ENCODE data around the gene FAM219A.
"Not testable (repeated sequence)": the region's sequence is repeated elsewhere in the genome, so short reads cannot be mapped to it uniquely, and the experiment has no call there.

FAM219A gene

DNA sequence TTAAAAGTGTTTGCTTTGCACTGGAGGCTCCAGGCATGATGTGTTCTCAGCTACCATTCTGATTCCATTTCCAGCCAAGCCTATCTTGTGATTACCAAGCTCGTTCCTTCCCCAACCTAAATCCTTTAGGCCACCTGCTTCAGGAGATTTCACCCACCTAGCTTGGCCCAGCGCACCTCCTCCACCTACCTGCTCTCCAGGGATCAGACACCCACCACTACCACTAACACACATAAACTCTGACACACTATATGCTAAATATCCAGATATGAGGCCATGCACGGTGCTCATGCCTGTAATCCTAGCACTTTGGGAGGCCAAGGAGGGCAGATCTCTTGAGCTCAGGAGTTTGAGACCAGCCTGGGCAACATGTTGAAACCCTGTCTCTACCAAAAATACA lies 84.0 kb downstream of the FAM219A start:
- no peak for DNase-seq

- DNase-seq = no peak
These were observed 84.6 kb downstream of the FAM219A start for GRCh38 chr9:34373749-34374148.

- no peak for DNase-seq
These were observed 85.8 kb downstream of the FAM219A start for GRCh38 chr9:34372467-34373011.

- no peak for DNase-seq
These were observed 86.4 kb downstream of the FAM219A start for GRCh38 chr9:34371886-34372466.

GRCh38 chr9:34370970-34371880 lies 87.1 kb downstream of the FAM219A start:
- DNase-seq = peak; percentile 27

DNA sequence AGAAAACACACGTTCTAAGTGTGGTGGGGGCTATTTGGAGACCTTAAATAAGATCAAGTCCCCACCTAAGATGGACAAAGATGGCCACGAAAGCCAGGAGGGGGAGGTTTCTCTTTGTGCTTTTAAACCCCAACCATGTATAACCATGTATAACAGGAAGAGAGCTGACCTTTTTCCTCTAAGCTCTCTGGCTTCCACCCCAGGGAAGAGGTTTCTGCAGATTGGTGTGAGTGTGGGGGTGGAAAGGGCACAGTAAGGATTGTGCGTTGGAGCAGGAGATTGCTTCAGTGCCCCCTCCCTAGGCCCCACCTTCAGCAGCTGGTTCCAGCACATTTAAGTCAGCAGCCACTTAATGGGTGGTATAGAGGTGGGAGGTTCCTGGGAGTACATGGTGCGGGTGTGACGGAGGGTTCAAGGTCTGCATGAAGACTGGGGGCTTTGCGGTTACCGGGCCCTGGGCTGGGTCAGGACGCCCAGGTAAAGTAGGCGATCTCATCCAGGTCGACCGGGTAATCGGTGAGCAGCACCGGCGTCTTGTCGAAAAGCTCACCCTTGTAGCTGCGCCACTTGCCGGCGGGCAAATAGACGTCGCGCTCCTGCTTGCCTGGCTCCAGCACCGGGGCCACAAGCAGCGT lies 87.9 kb downstream of the FAM219A start:
- DNase-seq = no peak

DNA sequence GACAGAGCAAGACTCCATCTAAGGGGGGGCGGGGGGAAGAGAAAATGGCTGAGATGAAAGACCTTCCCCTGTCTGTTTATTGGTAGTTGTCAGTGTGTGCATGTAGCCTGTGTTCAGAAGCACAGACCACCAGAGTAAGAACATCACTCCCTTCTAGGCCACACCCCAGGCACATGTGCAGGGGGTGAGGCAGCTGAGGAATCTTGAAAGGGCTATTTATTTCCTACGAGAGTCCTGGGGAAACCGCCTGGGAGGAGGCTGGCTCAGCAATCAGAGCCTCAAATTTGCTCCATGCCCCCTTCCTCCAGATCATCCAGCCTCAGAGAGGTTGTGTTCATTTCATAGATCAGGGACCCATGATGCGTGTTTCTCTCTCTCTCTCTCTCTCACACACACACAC lies 88.7 kb downstream of the FAM219A start:
- no peak for DNase-seq

DNA sequence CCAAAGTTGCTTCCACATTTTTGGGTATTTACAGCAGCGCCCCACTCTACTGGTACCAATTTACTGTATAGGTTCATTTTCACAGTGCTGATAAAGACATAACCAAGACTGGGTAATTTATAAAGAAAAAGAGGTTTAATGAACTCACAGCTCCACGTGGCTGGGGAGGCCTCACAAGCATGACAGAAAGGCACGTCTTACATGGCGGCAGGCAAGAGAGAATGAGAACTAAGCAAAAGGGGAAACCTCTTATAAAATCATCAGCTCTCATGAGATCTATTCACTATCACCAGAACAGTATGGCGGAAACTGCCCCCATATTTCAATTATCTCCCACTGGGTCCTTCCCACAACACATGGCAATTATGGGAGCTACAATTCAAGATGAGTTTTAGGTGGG lies 89.6 kb downstream of the FAM219A start:
- DNase-seq = not testable (repeated sequence)

- DNase-seq = not testable (repeated sequence)
These were observed 90.5 kb downstream of the FAM219A start for GRCh38 chr9:34367751-34368410.

GRCh38 chr9:34366365-34366764 lies 92.0 kb downstream of the FAM219A start:
- DNase-seq = no peak

- DNase-seq = no peak
These were observed 93.1 kb downstream of the FAM219A start for GRCh38 chr9:34365282-34365681.

- DNase-seq = no peak
These were observed 94.6 kb downstream of the FAM219A start for GRCh38 chr9:34363619-34364351.

GRCh38 chr9:34362614-34363214 lies 95.7 kb downstream of the FAM219A start:
- no peak for DNase-seq

- DNase-seq = not testable (repeated sequence)
These were observed 105.4 kb downstream of the FAM219A start for GRCh38 chr9:34352957-34353356.

- not testable (repeated sequence) for DNase-seq
These were observed 106.2 kb downstream of the FAM219A start for GRCh38 chr9:34352122-34352652.

DNA sequence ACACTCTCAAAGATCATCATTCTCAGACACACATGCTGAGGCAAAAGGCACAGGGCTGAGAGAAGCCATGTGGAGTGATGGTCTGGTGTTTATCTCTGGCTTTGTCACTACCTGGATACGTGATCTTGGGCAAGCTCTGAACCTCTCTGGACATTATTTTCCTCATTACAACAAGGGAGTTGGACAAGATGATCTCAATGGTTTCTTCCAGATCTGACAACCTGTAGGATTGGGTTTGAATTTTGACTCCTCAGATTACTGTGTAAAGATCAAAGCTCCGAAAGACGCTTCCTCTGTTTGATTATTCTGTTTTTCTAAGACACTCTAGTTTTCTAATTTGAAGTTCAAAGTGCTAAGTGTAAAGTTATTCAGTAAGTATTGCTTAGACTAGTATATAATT lies 109.0 kb downstream of the FAM219A start:
- DNase-seq = no peak

Data from hematopoietic multipotent progenitor cell treated with erythropoietin and hydrocortisone succinate and interleukin-3 and kit ligand, for 6 days (in vitro differentiated cells).